Fibroblast of lung (primary cell): Measurements from ENCODE around the gene ACADVL.

Experiments
- CTCF ChIP-seq, 2 donors: IDR thresholded peaks in 1 of 2; conservative IDR thresholded peaks in 1 of 2; 1 replicate in 1 of 2; 2 replicates in 1 of 2; pipeline ENCODE4 v1.5.1; 2011 to 2012; ENCODE audit warnings: low read length in 2 of 2, control low read depth in 1 of 2, inconsistent platforms in 1 of 2, low read depth in 1 of 2, mild to moderate bottlenecking in 1 of 2
- EZH2 ChIP-seq: IDR thresholded peaks from 2 replicates; pipeline ENCODE4 v1.5.1; 2012; ENCODE audit warnings: low read length, control low read depth, mild to moderate bottlenecking; ENCODE audit errors: missing control alignments

GRCh38 chr17:7217113-7217987 lies 2.4 kb upstream of the ACADVL start:
- TF ChIP-seq CTCF (conservative IDR thresholded peaks at IDR 0.05 in 1 of 2, IDR thresholded peaks at IDR 0.05 in 1 of 2; ENCODE audit: low read depth in 1 of 2, low read length in 2 of 2) (no peak), EZH2 (no peak)
